Mammary epithelial cell (primary cell): ENCODE measurements around the gene SDHA.
"Not testable (repeated sequence)": the region's sequence is repeated elsewhere in the genome, so short reads cannot be mapped to it uniquely, and the experiment has no call there.

ENCODE experiments used
- EZH2 ChIP-seq: IDR thresholded peaks from 2 replicates; pipeline ENCODE4 v1.6.1; 2012; ENCODE audit warnings: low read length, inconsistent platforms, borderline replicate concordance
- TF ChIP-seq, protein P1 (sequence below), 2 donors: IDR thresholded peaks in 1 of 2; conservative IDR thresholded peaks in 1 of 2; 2 replicates each; pipeline ENCODE4 v1.5.1; 2011 to 2012; ENCODE audit warnings: inconsistent platforms in 2 of 2, low read length in 2 of 2, mild to moderate bottlenecking in 2 of 2, control low read depth in 1 of 2, low read depth in 1 of 2; ENCODE audit not compliant: insufficient read depth in 1 of 2; ENCODE audit errors: extremely low read depth in 1 of 2

GRCh38 chr5:251538-251937 is 33.4 kb downstream of the SDHA start:
- TF ChIP-seq, protein P1, sequence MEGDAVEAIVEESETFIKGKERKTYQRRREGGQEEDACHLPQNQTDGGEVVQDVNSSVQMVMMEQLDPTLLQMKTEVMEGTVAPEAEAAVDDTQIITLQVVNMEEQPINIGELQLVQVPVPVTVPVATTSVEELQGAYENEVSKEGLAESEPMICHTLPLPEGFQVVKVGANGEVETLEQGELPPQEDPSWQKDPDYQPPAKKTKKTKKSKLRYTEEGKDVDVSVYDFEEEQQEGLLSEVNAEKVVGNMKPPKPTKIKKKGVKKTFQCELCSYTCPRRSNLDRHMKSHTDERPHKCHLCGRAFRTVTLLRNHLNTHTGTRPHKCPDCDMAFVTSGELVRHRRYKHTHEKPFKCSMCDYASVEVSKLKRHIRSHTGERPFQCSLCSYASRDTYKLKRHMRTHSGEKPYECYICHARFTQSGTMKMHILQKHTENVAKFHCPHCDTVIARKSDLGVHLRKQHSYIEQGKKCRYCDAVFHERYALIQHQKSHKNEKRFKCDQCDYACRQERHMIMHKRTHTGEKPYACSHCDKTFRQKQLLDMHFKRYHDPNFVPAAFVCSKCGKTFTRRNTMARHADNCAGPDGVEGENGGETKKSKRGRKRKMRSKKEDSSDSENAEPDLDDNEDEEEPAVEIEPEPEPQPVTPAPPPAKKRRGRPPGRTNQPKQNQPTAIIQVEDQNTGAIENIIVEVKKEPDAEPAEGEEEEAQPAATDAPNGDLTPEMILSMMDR (conservative IDR thresholded peaks at IDR 0.05 in 1 of 2, IDR thresholded peaks at IDR 0.05 in 1 of 2; ENCODE audit: extremely low read depth in 1 of 2, insufficient read depth in 1 of 2, low read depth in 1 of 2, low read length in 2 of 2), result not testable (repeated sequence)
- not testable (repeated sequence) for TF ChIP-seq EZH2
